HAP-1 (cell line): Measurements from ENCODE around the gene CREBL2.

ENCODE experiments used
- DNase-seq, 2 experiments: peaks; one replicate each; pipeline ENCODE4 v3.0.0-alpha.2; 2016 to 2020; ENCODE audit warnings: low spot score in 2 of 2
- H3K27me3 ChIP-seq: fragments of 250-450 bp; sonication (Bioruptor Pico); 2 replicates; pipeline ENCODE4 v1.5.1; 2020; ENCODE audit warnings: low read depth, mild to moderate bottlenecking, moderate library complexity
- H3K36me3 ChIP-seq: fragments of 250-450 bp; sonication (Bioruptor Pico); replicated peaks from 2 replicates; pipeline ENCODE4 v1.5.1; 2020; ENCODE audit warnings: mild to moderate bottlenecking
- H3K4me1 ChIP-seq: fragments of 250-450 bp; sonication (Bioruptor Pico); 2 replicates; pipeline ENCODE4 v1.5.1; 2020; ENCODE audit warnings: mild to moderate bottlenecking
- H3K4me3 ChIP-seq: fragments of 250-450 bp; sonication (Bioruptor Pico); 2 replicates; pipeline ENCODE4 v1.5.1; 2020; ENCODE audit warnings: mild to moderate bottlenecking, moderate library complexity
- H3K9me3 ChIP-seq: fragments of 250-450 bp; sonication (Bioruptor Pico); 2 replicates; pipeline ENCODE4 v1.5.1; 2020; ENCODE audit warnings: mild to moderate bottlenecking, moderate library complexity
- in situ Hi-C: fragments of 300-500 bp; cut with MboI; formaldehyde crosslinking; loops from 3 replicates; pipeline ENCODE4 v1.14.3; 2020; ENCODE audit warnings: low sequenced_read_pairs, inconsistent platforms, mixed read lengths

The CREBL2 gene

GRCh38 chr12:12683136-12683697, 71.5 kb downstream of the CREBL2 start:
- no peaks in the 10 kb centered on the region for H3K27me3 ChIP-seq
- H3K4me3 ChIP-seq, result no peak overlapping the region
- no peaks in the 10 kb centered on the region; the same call in 1 of the 2 replicates for H3K4me1 ChIP-seq
- in situ Hi-C loops, result no loop called here
- no peaks in the 10 kb centered on the region for H3K9me3 ChIP-seq
- H3K36me3 ChIP-seq, result no peaks in the 10 kb centered on the region
- no peak for DNase-seq

- H3K27me3 ChIP-seq, result no peaks in the 10 kb centered on the region
- no peaks in the 10 kb centered on the region for H3K36me3 ChIP-seq
- in situ Hi-C loops, result no loop called here
- peak overlapping the region; percentile 22 for H3K4me3 ChIP-seq
- H3K9me3 ChIP-seq, result no peaks in the 10 kb centered on the region
- H3K4me1 ChIP-seq, result no peaks in the 10 kb centered on the region; the same call in 1 of the 2 replicates
- DNase-seq, result no peak
These were observed 72.0 kb downstream of the CREBL2 start for GRCh38 chr12:12683725-12684124.

DNA sequence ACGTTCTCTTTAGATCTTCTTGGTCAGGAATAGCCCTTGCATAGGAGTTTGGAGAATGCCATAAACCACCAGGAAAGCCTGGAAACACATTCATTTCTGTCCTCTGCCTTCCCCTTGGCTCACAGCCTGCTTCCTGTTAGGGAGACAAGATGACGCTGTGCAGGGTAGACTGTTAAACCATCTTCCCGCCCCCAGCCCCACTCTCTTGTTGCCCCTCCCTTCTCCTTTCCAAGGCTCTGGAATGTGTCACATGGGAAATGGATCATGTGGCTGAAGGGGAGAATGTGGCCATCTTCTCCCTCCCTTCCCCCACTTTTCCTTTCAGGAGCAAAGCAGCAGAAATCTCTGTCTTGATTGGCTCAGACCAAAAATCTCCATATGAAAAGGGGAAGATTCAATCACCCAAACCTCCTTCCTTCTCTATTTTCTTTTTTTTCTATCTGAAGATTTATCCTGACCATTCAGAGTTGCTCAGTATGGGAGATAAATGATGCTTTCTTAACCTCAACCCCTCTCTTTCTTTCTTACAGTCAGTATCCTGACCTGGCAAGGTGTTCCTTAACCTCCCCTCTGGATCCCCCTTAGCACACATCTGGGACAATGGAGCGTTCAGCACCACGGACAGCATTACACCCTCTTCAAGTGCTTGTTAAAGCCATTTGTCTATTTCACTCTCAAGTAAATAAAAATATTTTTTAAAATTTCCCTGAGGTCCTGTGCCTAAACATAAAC, 72.9 kb downstream of the CREBL2 start:
- in situ Hi-C loops, result no loop called here
- H3K27me3 ChIP-seq, result no peaks in the 10 kb centered on the region
- no peaks in the 10 kb centered on the region; the same call in 1 of the 2 replicates for H3K4me1 ChIP-seq
- no peaks in the 10 kb centered on the region for H3K36me3 ChIP-seq
- no peaks in the 10 kb centered on the region for H3K9me3 ChIP-seq
- peak overlapping the region; percentile 22 for H3K4me3 ChIP-seq
- DNase-seq, result peak; percentile 57 to 83

DNA sequence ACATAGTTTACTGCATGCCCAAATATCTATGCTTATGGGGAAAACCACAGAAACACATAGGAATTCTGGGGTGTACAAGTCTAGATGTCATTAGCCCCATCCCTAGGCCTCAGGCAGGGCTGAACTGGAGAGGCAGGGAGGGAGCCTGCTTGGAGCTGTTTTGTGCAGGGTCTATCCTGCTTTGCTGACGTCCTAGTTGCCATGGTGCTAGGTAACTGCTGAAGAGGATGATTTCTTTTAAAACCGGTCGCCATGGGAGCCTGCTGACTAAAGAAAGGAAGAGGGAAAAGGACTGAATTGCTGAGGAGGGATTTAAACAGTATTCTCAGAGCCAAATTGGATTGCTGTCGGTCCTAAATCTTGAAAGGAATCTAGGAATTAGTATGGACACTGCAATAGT, 73.6 kb downstream of the CREBL2 start:
- H3K4me3 ChIP-seq, result no peak overlapping the region
- no peaks in the 10 kb centered on the region for H3K36me3 ChIP-seq
- no peaks in the 10 kb centered on the region for H3K9me3 ChIP-seq
- in situ Hi-C loops, result no loop called here
- no peaks in the 10 kb centered on the region for H3K27me3 ChIP-seq
- DNase-seq, result peak in 1 of 2 experiments; percentile 21
- H3K4me1 ChIP-seq, result no peaks in the 10 kb centered on the region; the same call in 1 of the 2 replicates

- no peaks in the 10 kb centered on the region; the same call in 1 of the 2 replicates for H3K4me1 ChIP-seq
- in situ Hi-C loops, result no loop called here
- no peak for DNase-seq
- H3K4me3 ChIP-seq, result no peak overlapping the region
- no peaks in the 10 kb centered on the region for H3K27me3 ChIP-seq
- no peaks in the 10 kb centered on the region for H3K36me3 ChIP-seq
- H3K9me3 ChIP-seq, result no peaks in the 10 kb centered on the region
These were observed 74.8 kb downstream of the CREBL2 start for GRCh38 chr12:12686472-12686871.

DNA sequence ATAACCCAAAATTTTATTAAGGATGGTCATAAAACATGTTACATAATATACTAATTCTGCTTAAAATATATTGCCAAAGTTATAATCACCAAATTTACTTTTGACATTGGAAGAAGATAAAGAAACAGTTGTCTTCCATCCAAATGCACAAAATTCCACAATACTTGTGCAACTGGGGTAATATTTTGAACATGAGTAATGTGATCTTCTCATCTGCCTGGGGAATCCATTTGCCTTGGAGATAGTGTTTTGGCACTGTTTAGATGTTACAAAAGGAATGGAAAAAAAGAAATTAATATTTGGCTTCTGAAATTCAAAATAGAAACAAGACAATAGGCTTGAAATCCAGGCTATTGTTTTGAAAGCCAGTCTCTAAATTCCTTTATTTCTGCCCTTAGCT, 75.2 kb downstream of the CREBL2 start:
- no peaks in the 10 kb centered on the region for H3K27me3 ChIP-seq
- in situ Hi-C loops, result no loop called here
- DNase-seq, result no peak
- no peaks in the 10 kb centered on the region for H3K36me3 ChIP-seq
- no peaks in the 10 kb centered on the region; the same call in 1 of the 2 replicates for H3K4me1 ChIP-seq
- H3K4me3 ChIP-seq, result no peak overlapping the region
- no peaks in the 10 kb centered on the region for H3K9me3 ChIP-seq

- Histone ChIP-seq H3K4me1 (no peaks in the 10 kb centered on the region; the same call in 1 of the 2 replicates), H3K4me3 (no peak overlapping the region), H3K9me3 (no peaks in the 10 kb centered on the region), H3K27me3 (no peaks in the 10 kb centered on the region), H3K36me3 (no peaks in the 10 kb centered on the region)
- in situ Hi-C loops, result no loop called here
- DNase-seq, result no peak
These were observed 78.1 kb downstream of the CREBL2 start for GRCh38 chr12:12689647-12690300.

GRCh38 chr12:12691549-12691948, 79.9 kb downstream of the CREBL2 start:
- Histone ChIP-seq H3K27me3 (no peaks in the 10 kb centered on the region), H3K4me1 (peaks cover 5% of the 10 kb centered on the region), H3K9me3 (no peaks in the 10 kb centered on the region), H3K4me3 (no peak overlapping the region), H3K36me3 (no peaks in the 10 kb centered on the region)
- no peak for DNase-seq
- in situ Hi-C loops, result no loop called here

DNA sequence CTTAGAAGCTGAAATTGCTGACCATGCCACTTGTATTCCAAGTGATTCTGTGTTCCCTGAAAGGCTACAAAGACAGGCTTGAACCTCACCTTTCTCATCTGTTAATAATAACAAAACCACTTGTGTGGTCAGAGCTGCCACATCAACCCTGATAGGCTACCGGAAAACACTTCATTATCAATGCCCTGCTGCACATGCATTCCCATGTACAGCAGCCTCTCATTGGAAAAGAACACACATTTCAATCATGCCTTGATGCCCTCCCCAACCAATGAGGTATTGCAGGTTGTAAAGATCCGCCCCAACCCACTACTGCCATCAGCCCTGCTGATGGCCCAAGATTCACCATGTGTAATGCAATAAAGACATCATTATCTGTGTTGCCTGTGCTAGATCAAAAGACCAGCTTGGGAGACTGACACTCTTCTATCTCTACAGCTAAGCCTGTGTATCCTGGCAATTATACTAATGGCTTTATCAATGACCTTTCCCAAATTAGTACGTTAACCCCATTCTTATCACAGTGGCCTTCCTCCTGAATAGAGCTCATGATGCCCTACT, 81.5 kb downstream of the CREBL2 start:
- in situ Hi-C loops, result no loop called here
- H3K4me1 ChIP-seq, result peaks cover 11% of the 10 kb centered on the region
- H3K4me3 ChIP-seq, result no peak overlapping the region

More for the DNA sequence above, 81.5 kb downstream of the CREBL2 start:
- Histone ChIP-seq H3K9me3 (no peaks in the 10 kb centered on the region), H3K36me3 (no peaks in the 10 kb centered on the region), H3K27me3 (no peaks in the 10 kb centered on the region)
- DNase-seq, result no peak
